K562 (cell line): ENCODE results near the gene EMD. TPM values are rescaled to one million over a fixed set of nuclear protein-coding genes. Genes with fewer than 3 reads are reported as not detected.
A peak's percentile ranks its signal among the peaks of the same experiment; 100 is the strongest.

Experiments
- BRD9 ChIP-seq: fragments of 450-650 bp; IDR thresholded peaks from 2 replicates; pipeline ENCODE4 v1.6.1; 2018; ENCODE audit warnings: low read depth; ENCODE audit not compliant: partially characterized antibody
- CHD2 ChIP-seq: IDR thresholded peaks from 2 replicates; pipeline ENCODE4 v1.6.1; 2011; ENCODE audit warnings: low read depth, low read length
- FOXK1 ChIP-seq: sonication (generic); formaldehyde crosslinking; IDR thresholded peaks from 2 replicates; pipeline ENCODE4 v1.8.0; 2022; ENCODE audit warnings: missing genetic modification reagents, mild to moderate bottlenecking, borderline replicate concordance
- MAFF ChIP-seq: IDR thresholded peaks from 2 replicates; pipeline ENCODE4 v1.6.1; 2012; ENCODE audit warnings: low read length, improper control_type of control experiment
- MEF2A ChIP-seq: IDR thresholded peaks from 2 replicates; pipeline ENCODE4 v1.6.1; 2011; ENCODE audit warnings: low read depth, mild to moderate bottlenecking, low read length, moderate library complexity; ENCODE audit not compliant: control insufficient read depth
- RAD21 ChIP-seq, 2 experiments: fragments of 250-450 bp in 1 of 2; fragments of 450-650 bp in 1 of 2; sonication (Bioruptor Pico) in 1 of 2; formaldehyde crosslinking in 1 of 2; IDR thresholded peaks in 1 of 2; conservative IDR thresholded peaks in 1 of 2; 2 replicates each; pipeline versions ENCODE4 v1.4.0 to v1.8.0; 2020 to 2022; ENCODE audit warnings: mild to moderate bottlenecking in 2 of 2, moderate library complexity in 1 of 2
- RFX5 ChIP-seq: IDR thresholded peaks from 2 replicates; pipeline ENCODE4 v1.6.1; 2011; ENCODE audit warnings: low read depth, mild to moderate bottlenecking, improper control_type of control experiment, low read length
- STAT5B ChIP-seq: fragments of 250-450 bp; sonication (Bioruptor Pico); IDR thresholded peaks from 2 replicates; pipeline ENCODE4 v1.8.0; 2021; ENCODE audit warnings: mild to moderate bottlenecking, inconsistent platforms
- ZNF146 ChIP-seq: IDR thresholded peaks from one replicate; pipeline ENCODE4 v1.6.1; 2018; ENCODE audit warnings: missing compliant biosample characterization; ENCODE audit not compliant: unreplicated experiment
- polyA plus RNA-seq, 8 experiments: library from polyadenylated mRNA; depleted of rRNA in 4 of 8; stranded (reverse) in 5 of 8; unstranded in 3 of 8; fragments of >200 nt; fragmentation: Nextera tagmentation in 2 of 8; fragmentation: Illumina TruSeq in 1 of 8; extraction: Ambion mirVana in 2 of 8; extraction: Trizol in 1 of 8; gene quantifications; 2 replicates each; pipeline versions ENCODE4 v1.2.1 to v1.2.3, GENCODE V29; 2011 to 2014; ENCODE audit warnings: inconsistent platforms in 1 of 8, missing spikeins in 1 of 8
- total RNA-seq, 7 experiments: library from RNA; depleted of rRNA in 6 of 7; stranded (reverse); fragments of >200 nt in 6 of 7; fragmentation: Illumina TruSeq in 2 of 7; extraction: Trizol in 2 of 7; gene quantifications; 2 replicates each; pipeline versions ENCODE4 v1.2.1 to v1.2.3, GENCODE V29; 2011 to 2021; ENCODE audit warnings: low replicate concordance in 1 of 7
- TF ChIP-seq, protein P1 (sequence below): fragments of 450-650 bp; IDR thresholded peaks from 2 replicates; pipeline ENCODE4 v1.6.1; 2018; ENCODE audit warnings: mild to moderate bottlenecking, low read depth; ENCODE audit not compliant: partially characterized antibody
- TF ChIP-seq, protein P2 (sequence below): sonication (generic); formaldehyde crosslinking; IDR thresholded peaks from 2 replicates; pipeline ENCODE4 v1.4.0; 2020; ENCODE audit warnings: mild to moderate bottlenecking, missing genetic modification reagents
- TF ChIP-seq, protein P3 (sequence below), 2 experiments: fragments of 450-650 bp; conservative IDR thresholded peaks; 2 replicates each; pipeline ENCODE4 v1.6.1; 2017; ENCODE audit warnings: mild to moderate bottlenecking in 2 of 2, moderate library complexity in 2 of 2
- TF ChIP-seq, protein P4 (sequence below): fragments of 200-800 bp; sonication (Bioruptor generic); IDR thresholded peaks from 2 replicates; pipeline ENCODE4 v1.6.1; 2017; ENCODE audit warnings: missing genetic modification characterization, missing compliant biosample characterization
- TF ChIP-seq, protein P5 (sequence below): sonication (generic); formaldehyde crosslinking; IDR thresholded peaks from 2 replicates; pipeline ENCODE4 v1.8.0; 2023; ENCODE audit warnings: mild to moderate bottlenecking, missing genetic modification reagents
- TF ChIP-seq, protein P6 (sequence below): sonication (generic); formaldehyde crosslinking; IDR thresholded peaks from 2 replicates; pipeline ENCODE4 v1.8.0; 2022; ENCODE audit warnings: mild to moderate bottlenecking, missing genetic modification reagents

The EMD gene
- total and polyA plus RNA-seq, 9 of the 15 experiments (the other 6 are each of a cell fraction or from before 2014, with no cell fraction given): 2.3 to 206 (median 61.9) TPM

DNA sequence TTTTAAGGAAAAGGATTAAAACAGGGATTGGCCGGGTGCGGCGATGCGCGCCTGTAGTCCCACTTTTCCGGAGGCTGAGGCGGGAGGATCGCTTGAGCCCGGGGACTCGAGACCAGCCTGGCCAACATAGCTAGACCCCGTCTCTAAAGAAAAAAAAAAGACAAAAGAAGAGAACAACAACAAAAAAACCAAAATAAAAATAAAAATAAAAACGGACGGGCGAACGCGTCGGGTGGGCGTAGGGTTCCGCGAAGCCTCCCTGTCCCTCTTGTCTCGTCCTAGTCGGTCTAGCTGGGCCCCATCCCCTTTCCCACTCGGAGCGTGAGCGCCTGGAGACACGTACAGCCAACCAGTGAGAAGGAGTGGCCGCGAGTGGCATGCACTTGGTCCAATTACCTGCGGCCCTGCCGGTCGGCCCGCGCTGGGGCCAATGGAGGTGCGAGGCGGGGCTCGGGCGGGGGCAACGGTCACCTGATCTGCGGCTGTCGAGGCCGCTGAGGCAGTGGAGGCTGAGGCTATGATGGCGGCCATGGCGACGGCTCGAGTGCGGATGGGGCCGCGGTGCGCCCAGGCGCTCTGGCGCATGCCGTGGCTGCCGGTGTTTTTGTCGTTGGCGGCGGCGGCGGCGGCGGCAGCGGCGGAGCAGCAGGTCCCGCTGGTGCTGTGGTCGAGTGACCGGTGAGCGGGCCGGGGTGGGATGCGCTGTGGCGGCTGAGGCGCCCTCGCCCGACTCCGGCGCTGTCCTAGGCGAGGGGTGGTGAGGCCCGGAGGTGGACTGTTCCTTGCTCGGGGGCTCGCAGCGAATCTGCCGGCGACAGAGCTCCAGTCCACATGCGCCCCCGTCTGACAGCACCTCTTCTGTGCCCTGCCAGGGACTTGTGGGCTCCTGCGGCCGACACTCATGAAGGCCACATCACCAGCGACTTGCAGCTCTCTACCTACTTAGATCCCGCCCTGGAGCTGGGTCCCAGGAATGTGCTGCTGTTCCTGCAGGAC lies 49.4 kb downstream of the EMD start, which contains the start of gene ATP6AP1 (continued):
- TF ChIP-seq, protein P1, sequence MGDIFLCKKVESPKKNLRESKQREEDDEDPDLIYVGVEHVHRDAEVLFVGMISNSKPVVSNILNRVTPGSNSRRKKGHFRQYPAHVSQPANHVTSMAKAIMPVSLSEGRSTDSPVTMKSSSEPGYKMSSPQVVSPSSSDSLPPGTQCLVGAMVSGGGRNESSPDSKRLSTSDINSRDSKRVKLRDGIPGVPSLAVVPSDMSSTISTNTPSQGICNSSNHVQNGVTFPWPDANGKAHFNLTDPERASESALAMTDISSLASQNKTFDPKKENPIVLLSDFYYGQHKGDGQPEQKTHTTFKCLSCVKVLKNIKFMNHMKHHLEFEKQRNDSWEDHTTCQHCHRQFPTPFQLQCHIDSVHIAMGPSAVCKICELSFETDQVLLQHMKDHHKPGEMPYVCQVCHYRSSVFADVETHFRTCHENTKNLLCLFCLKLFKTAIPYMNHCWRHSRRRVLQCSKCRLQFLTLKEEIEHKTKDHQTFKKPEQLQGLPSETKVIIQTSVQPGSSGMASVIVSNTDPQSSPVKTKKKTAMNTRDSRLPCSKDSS: no peak
- TF ChIP-seq, protein P2, sequence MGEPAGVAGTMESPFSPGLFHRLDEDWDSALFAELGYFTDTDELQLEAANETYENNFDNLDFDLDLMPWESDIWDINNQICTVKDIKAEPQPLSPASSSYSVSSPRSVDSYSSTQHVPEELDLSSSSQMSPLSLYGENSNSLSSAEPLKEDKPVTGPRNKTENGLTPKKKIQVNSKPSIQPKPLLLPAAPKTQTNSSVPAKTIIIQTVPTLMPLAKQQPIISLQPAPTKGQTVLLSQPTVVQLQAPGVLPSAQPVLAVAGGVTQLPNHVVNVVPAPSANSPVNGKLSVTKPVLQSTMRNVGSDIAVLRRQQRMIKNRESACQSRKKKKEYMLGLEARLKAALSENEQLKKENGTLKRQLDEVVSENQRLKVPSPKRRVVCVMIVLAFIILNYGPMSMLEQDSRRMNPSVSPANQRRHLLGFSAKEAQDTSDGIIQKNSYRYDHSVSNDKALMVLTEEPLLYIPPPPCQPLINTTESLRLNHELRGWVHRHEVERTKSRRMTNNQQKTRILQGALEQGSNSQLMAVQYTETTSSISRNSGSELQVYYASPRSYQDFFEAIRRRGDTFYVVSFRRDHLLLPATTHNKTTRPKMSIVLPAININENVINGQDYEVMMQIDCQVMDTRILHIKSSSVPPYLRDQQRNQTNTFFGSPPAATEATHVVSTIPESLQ (CRISPR knock-in tag): no peak
- TF ChIP-seq MEF2A: no peak
- TF ChIP-seq STAT5B (CRISPR knock-in tag): no peak
- TF ChIP-seq BRD9: no peak
- TF ChIP-seq FOXK1 (CRISPR knock-in tag): no peak
- TF ChIP-seq, protein P3, sequence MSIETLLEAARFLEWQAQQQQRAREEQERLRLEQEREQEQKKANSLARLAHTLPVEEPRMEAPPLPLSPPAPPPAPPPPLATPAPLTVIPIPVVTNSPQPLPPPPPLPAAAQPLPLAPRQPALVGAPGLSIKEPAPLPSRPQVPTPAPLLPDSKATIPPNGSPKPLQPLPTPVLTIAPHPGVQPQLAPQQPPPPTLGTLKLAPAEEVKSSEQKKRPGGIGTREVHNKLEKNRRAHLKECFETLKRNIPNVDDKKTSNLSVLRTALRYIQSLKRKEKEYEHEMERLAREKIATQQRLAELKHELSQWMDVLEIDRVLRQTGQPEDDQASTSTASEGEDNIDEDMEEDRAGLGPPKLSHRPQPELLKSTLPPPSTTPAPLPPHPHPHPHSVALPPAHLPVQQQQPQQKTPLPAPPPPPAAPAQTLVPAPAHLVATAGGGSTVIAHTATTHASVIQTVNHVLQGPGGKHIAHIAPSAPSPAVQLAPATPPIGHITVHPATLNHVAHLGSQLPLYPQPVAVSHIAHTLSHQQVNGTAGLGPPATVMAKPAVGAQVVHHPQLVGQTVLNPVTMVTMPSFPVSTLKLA (conservative IDR thresholded peaks at IDR 0.05): peak in 1 of 2 experiments; percentile 64; a peak in 3 of 4 replicates
- 0 out of 4 replicates have a peak, but pooled peaks of 1 of the 2 experiments have one; percentile 7 for TF ChIP-seq RAD21 (CRISPR knock-in tag; conservative IDR thresholded peaks at IDR 0.05 in 1 of 2, IDR thresholded peaks at IDR 0.05 in 1 of 2)
- no peak for TF ChIP-seq ZNF146
- no peak for TF ChIP-seq RFX5
- TF ChIP-seq, protein P4, sequence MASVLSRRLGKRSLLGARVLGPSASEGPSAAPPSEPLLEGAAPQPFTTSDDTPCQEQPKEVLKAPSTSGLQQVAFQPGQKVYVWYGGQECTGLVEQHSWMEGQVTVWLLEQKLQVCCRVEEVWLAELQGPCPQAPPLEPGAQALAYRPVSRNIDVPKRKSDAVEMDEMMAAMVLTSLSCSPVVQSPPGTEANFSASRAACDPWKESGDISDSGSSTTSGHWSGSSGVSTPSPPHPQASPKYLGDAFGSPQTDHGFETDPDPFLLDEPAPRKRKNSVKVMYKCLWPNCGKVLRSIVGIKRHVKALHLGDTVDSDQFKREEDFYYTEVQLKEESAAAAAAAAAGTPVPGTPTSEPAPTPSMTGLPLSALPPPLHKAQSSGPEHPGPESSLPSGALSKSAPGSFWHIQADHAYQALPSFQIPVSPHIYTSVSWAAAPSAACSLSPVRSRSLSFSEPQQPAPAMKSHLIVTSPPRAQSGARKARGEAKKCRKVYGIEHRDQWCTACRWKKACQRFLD (CRISPR knock-in tag): 0 out of 2 replicates have a peak, but pooled peaks have one; percentile 41
- peak; percentile 79 for TF ChIP-seq CHD2
- TF ChIP-seq, protein P5, sequence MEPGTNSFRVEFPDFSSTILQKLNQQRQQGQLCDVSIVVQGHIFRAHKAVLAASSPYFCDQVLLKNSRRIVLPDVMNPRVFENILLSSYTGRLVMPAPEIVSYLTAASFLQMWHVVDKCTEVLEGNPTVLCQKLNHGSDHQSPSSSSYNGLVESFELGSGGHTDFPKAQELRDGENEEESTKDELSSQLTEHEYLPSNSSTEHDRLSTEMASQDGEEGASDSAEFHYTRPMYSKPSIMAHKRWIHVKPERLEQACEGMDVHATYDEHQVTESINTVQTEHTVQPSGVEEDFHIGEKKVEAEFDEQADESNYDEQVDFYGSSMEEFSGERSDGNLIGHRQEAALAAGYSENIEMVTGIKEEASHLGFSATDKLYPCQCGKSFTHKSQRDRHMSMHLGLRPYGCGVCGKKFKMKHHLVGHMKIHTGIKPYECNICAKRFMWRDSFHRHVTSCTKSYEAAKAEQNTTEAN (CRISPR knock-in tag): no peak
- TF ChIP-seq MAFF: no peak
- TF ChIP-seq, protein P6, sequence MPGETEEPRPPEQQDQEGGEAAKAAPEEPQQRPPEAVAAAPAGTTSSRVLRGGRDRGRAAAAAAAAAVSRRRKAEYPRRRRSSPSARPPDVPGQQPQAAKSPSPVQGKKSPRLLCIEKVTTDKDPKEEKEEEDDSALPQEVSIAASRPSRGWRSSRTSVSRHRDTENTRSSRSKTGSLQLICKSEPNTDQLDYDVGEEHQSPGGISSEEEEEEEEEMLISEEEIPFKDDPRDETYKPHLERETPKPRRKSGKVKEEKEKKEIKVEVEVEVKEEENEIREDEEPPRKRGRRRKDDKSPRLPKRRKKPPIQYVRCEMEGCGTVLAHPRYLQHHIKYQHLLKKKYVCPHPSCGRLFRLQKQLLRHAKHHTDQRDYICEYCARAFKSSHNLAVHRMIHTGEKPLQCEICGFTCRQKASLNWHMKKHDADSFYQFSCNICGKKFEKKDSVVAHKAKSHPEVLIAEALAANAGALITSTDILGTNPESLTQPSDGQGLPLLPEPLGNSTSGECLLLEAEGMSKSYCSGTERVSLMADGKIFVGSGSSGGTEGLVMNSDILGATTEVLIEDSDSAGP (CRISPR knock-in tag): no peak
